ENCODE results near the gene RTN4RL2. TPM values are rescaled to one million over a fixed set of nuclear protein-coding genes. Genes with fewer than 3 reads are reported as not detected.

Gene RTN4RL2
- total and polyA plus RNA-seq, 4 experiments from 2014 or later: 0.17 to 0.40 TPM; not detected in 2

DNA sequence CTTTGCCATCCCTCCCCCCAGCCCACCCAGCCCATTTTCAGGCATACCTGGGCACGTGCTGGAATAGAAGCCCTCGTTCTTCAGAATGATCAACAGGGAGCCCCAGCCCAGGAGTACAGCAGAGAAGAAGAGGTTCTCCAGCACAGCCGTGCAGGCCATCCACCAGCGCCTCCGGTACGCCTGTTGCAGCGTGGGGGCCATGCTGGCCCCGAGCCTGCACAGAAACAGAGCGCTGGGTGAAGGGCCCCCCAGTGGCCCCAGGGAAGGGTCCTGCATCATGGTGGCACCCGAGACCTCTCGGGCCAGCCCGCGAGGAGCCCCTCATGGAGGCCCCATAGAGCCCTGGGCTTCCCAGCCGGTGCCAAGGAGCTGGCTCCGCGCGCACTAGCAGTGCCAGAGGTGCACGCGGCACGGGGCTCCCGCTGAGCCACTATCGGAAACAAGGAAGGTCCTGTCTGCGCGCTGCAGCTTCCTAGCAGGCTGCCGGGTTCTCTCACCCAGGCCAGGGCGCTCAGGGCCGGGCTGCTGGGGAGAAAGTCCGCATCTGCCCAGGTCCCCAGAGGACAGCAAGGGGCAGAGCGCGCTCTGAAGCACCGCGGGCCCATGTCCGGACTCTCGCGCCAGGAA, 53.7 kb downstream of the RTN4RL2 start:
- Histone ChIP-seq H3K27me3 (ENCODE audit: insufficient read depth, low read length) (no peaks in the 10 kb centered on the region), H3K4me1 (ENCODE audit: insufficient read depth, low read length) (peaks cover 22% of the 10 kb centered on the region), H3K27ac (ENCODE audit: low read depth, low read length) (peak overlapping the region; percentile 43), H3K4me3 (ENCODE audit: low read length in 2 of 2) (peak overlapping the region; percentile 69 to 84), H3K9me3 (ENCODE audit: control insufficient read depth in 1 of 2, low read length in 2 of 2) (no peaks in the 10 kb centered on the region), H3K36me3 (ENCODE audit: insufficient read depth, low read length) (no peaks in the 10 kb centered on the region)
- Mint-ChIP-seq H3K27me3 (no peaks in the 10 kb centered on the region), H3K36me3 (peaks cover 0 to 8% of the 10 kb centered on the region in 2 donors), H3K4me3 (peak overlapping the region; percentile 97 to 99 (median 98)), H3K27ac (peak overlapping the region; percentile 52 to 95 (median 78)), H3K9me3 (no peaks in the 10 kb centered on the region), H3K4me1 (peaks cover 18 to 37% (median 27%) of the 10 kb centered on the region in 4 donors)
- intact Hi-C loops (cut with micrococcal nuclease): loop anchor here (1.0 kb wide), 1 partner anchor 13 kb away; no protein-coding TSS in a partner anchor
- DNase-seq: peak in 3 of 5 donors; percentile 22 to 26 (median 24)
- CTCF ChIA-PET (ENCODE audit: partially characterized antibody): interaction anchor here (1.1 to 25.5 kb wide), 8 partner anchors 9 to 228 kb away, joined by 4 to 848 read pairs (median 4); partner anchors contain the start of gene SELENOH
- POLR2A ChIA-PET (ENCODE audit: partially characterized antibody): interaction anchor here (0.9 to 3.7 kb wide), 9 partner anchors 12 to 228 kb away, joined by 3 to 23 read pairs (median 7); partner anchors contain the start of genes SELENOH, SSRP1, TIMM10 and TNKS1BP1

- peak overlapping the region; percentile 43 for H3K27ac ChIP-seq (ENCODE audit: low read depth, low read length)
- Mint-ChIP-seq H3K4me3 (peak overlapping the region; percentile 97 to 99 (median 98)), H3K36me3 (peaks cover 0 to 8% of the 10 kb centered on the region in 2 donors), H3K27me3 (no peaks in the 10 kb centered on the region), H3K9me3 (no peaks in the 10 kb centered on the region), H3K4me1 (peaks cover 18 to 33% (median 26%) of the 10 kb centered on the region in 4 donors), H3K27ac (peak overlapping the region; percentile 51 to 95 (median 89))
- H3K4me3 ChIP-seq (ENCODE audit: low read length in 2 of 2): peak overlapping the region; percentile 69 to 84
- peaks cover 22% of the 10 kb centered on the region for H3K4me1 ChIP-seq (ENCODE audit: insufficient read depth, low read length)
- DNase-seq: peak in 4 of 5 donors; percentile 35 to 55 (median 40)
- no peaks in the 10 kb centered on the region for H3K27me3 ChIP-seq (ENCODE audit: insufficient read depth, low read length)
- H3K36me3 ChIP-seq (ENCODE audit: insufficient read depth, low read length): no peaks in the 10 kb centered on the region
- H3K9me3 ChIP-seq (ENCODE audit: control insufficient read depth in 1 of 2, low read length in 2 of 2): no peaks in the 10 kb centered on the region
- ChIA-PET POLR2A (ENCODE audit: partially characterized antibody) (interaction anchor here (0.9 to 3.7 kb wide), 11 partner anchors 10 to 227 kb away, joined by 3 to 23 read pairs (median 6); partner anchors contain the start of genes SELENOH, SSRP1, TIMM10 and TNKS1BP1), CTCF (ENCODE audit: partially characterized antibody) (interaction anchor here (1.1 to 25.5 kb wide), 8 partner anchors 9 to 130 kb away, joined by 4 to 848 read pairs (median 4); no protein-coding TSS in a partner anchor)
- intact Hi-C loops (cut with micrococcal nuclease): loop anchor here (1.0 kb wide), 1 partner anchor 13 kb away; no protein-coding TSS in a partner anchor
Measured at GRCh38 chr11:57514538-57515331, 54.4 kb downstream of the RTN4RL2 start.

GRCh38 chr11:57515332-57516060, 55.2 kb downstream of the RTN4RL2 start, which contains the start of gene SLC43A1:
Gene SLC43A1, minus strand, starts transcription at chr11:57515702. Its CDS starts 1,591 bp downstream, at chr11:57514111.
- Mint-ChIP-seq H3K27ac (peak within 1 kb of the TSS; percentile 78 to 95 (median 89)), H3K36me3 (peaks cover 0 to 8% of the 10 kb centered on the region in 2 donors), H3K9me3 (no peaks in the 10 kb centered on the region), H3K27me3 (no peaks in the 10 kb centered on the region), H3K4me3 (peak within 1 kb of the TSS; percentile 97 to 99 (median 98)), H3K4me1 (peaks cover 17 to 32% (median 26%) of the 10 kb centered on the region in 4 donors)
- Histone ChIP-seq H3K27me3 (ENCODE audit: insufficient read depth, low read length) (no peaks in the 10 kb centered on the region), H3K9me3 (ENCODE audit: control insufficient read depth in 1 of 2, low read length in 2 of 2) (no peaks in the 10 kb centered on the region), H3K27ac (ENCODE audit: low read depth, low read length) (peak within 1 kb of the TSS; percentile 43), H3K4me1 (ENCODE audit: insufficient read depth, low read length) (peaks cover 22% of the 10 kb centered on the region), H3K36me3 (ENCODE audit: insufficient read depth, low read length) (no peaks in the 10 kb centered on the region), H3K4me3 (ENCODE audit: low read length in 2 of 2) (peak within 1 kb of the TSS; percentile 69 to 84)
- POLR2A ChIA-PET (ENCODE audit: partially characterized antibody): interaction anchor here (0.9 to 3.7 kb wide), 11 partner anchors 9 to 226 kb away, joined by 3 to 23 read pairs (median 6); partner anchors contain the start of genes SELENOH, SSRP1, TIMM10 and TNKS1BP1
- DNase-seq: peak in 2 of 5 donors; percentile 10 to 13
- intact Hi-C loops (cut with micrococcal nuclease): no loop called here
- CTCF ChIA-PET (ENCODE audit: partially characterized antibody): interaction anchor here (1.1 to 25.5 kb wide), 8 partner anchors 10 to 129 kb away, joined by 4 to 848 read pairs (median 4); no protein-coding TSS in a partner anchor

- H3K27me3 Mint-ChIP-seq: no peaks in the 10 kb centered on the region
- ChIA-PET CTCF (ENCODE audit: partially characterized antibody) (interaction anchor here (1.5 to 25.5 kb wide), 6 partner anchors 11 to 170 kb away, joined by 4 to 848 read pairs (median 27); no protein-coding TSS in a partner anchor), POLR2A (ENCODE audit: partially characterized antibody) (interaction anchor here (1.3 to 3.7 kb wide), 6 partner anchors 11 to 226 kb away, joined by 6 to 23 read pairs (median 10); partner anchors contain the start of genes SELENOH, TIMM10 and UBE2L6)
- intact Hi-C loops (cut with micrococcal nuclease): no loop called here
- no peaks in the 10 kb centered on the region for H3K27me3 ChIP-seq (ENCODE audit: insufficient read depth, low read length)
- peak overlapping the region; percentile 54 to 84 for H3K4me3 ChIP-seq (ENCODE audit: low read length in 2 of 2)
- H3K9me3 ChIP-seq (ENCODE audit: control insufficient read depth in 1 of 2, low read length in 2 of 2): no peaks in the 10 kb centered on the region
- no peaks in the 10 kb centered on the region for H3K36me3 ChIP-seq (ENCODE audit: insufficient read depth, low read length)
- peaks cover 22% of the 10 kb centered on the region for H3K4me1 ChIP-seq (ENCODE audit: insufficient read depth, low read length)
- peak overlapping the region; percentile 43 for H3K27ac ChIP-seq (ENCODE audit: low read depth, low read length)
- H3K9me3 Mint-ChIP-seq: no peaks in the 10 kb centered on the region
- H3K4me1 Mint-ChIP-seq: peaks cover 17 to 32% (median 26%) of the 10 kb centered on the region in 4 donors
- H3K36me3 Mint-ChIP-seq: peaks cover 0 to 8% of the 10 kb centered on the region in 2 donors
- peak overlapping the region; percentile 90 to 99 (median 96) for H3K4me3 Mint-ChIP-seq
- H3K27ac Mint-ChIP-seq: peak overlapping the region in 6 of 7 donors; percentile 64 to 91 (median 86)
- no peak for DNase-seq
Measured at GRCh38 chr11:57516061-57516443, 55.7 kb downstream of the RTN4RL2 start.

DNA sequence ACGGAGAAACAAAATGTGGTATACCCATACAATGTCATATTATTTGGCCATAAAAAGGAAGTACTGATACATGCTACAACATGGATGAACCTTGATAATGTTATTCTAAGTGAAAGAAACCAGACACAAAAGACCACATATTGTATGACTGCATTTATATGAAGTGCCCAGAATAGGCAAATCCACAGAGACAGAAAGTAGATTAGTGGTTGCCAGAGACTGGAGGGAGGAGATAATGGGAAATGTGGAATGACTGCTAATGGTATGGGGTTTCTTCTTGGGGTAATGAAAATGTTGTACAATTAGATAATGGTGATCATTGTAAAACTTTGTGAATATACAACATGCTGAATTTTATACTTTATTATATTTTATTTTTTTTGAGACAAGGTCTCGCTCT, 60.8 kb downstream of the RTN4RL2 start:
- H3K27me3 Mint-ChIP-seq: no peaks in the 10 kb centered on the region
- Histone ChIP-seq H3K4me1 (ENCODE audit: insufficient read depth, low read length) (peaks cover 2% of the 10 kb centered on the region), H3K36me3 (ENCODE audit: insufficient read depth, low read length) (no peaks in the 10 kb centered on the region), H3K27ac (ENCODE audit: low read depth, low read length) (no peak overlapping the region), H3K9me3 (ENCODE audit: control insufficient read depth in 1 of 2, low read length in 2 of 2) (no peaks in the 10 kb centered on the region), H3K4me3 (ENCODE audit: low read length in 2 of 2) (no peak overlapping the region), H3K27me3 (ENCODE audit: insufficient read depth, low read length) (no peaks in the 10 kb centered on the region)
- H3K4me1 Mint-ChIP-seq: peaks cover 2% of the 10 kb centered on the region in 4 donors
- intact Hi-C loops (cut with micrococcal nuclease): no loop called here
- CTCF ChIA-PET (ENCODE audit: partially characterized antibody): interaction anchor here (1.3 to 25.5 kb wide), 2 partner anchors 32 to 62 kb away, joined by 3 to 848 read pairs; no protein-coding TSS in a partner anchor
- DNase-seq: no peak
- no peak overlapping the region for H3K27ac Mint-ChIP-seq
- peaks cover 0 to 2% (median 0%) of the 10 kb centered on the region in 8 donors for H3K9me3 Mint-ChIP-seq
- POLR2A ChIA-PET (ENCODE audit: partially characterized antibody): no interaction called here
- H3K36me3 Mint-ChIP-seq: no peaks in the 10 kb centered on the region
- H3K4me3 Mint-ChIP-seq: no peak overlapping the region

DNA sequence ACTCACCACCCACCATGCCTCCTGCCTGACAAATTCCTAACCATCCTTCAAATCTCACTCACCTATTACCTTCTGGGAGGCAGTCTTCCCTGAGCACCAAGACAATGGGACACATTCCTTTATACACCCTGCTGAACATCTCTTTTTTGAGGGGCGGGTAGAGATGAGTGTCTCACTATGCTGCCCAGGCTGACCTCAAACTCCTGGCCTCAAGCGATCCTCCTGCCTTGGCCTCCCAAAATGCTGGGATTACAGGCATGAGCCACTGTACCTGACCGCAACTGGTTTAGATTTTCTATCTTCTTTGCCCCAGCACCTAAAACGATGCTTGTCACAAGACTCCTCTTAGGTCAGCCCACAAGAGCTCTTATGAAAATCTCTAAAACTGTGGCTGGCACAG, 63.1 kb downstream of the RTN4RL2 start:
- Histone ChIP-seq H3K27ac (ENCODE audit: low read depth, low read length) (no peak overlapping the region), H3K4me1 (ENCODE audit: insufficient read depth, low read length) (peaks cover 7% of the 10 kb centered on the region), H3K36me3 (ENCODE audit: insufficient read depth, low read length) (peaks cover under 1% of the 10 kb centered on the region), H3K27me3 (ENCODE audit: insufficient read depth, low read length) (no peaks in the 10 kb centered on the region), H3K4me3 (ENCODE audit: low read length in 2 of 2) (no peak overlapping the region), H3K9me3 (ENCODE audit: control insufficient read depth in 1 of 2, low read length in 2 of 2) (no peaks in the 10 kb centered on the region)
- intact Hi-C loops (cut with micrococcal nuclease): no loop called here
- H3K36me3 Mint-ChIP-seq: peaks cover 0 to 4% of the 10 kb centered on the region in 2 donors
- H3K4me3 Mint-ChIP-seq: no peak overlapping the region
- ChIA-PET CTCF (ENCODE audit: partially characterized antibody) (interaction anchor here (0.7 to 25.5 kb wide), 3 partner anchors 34 to 278 kb away, joined by 3 to 848 read pairs (median 187); partner anchors contain the start of gene RTN4RL2), POLR2A (ENCODE audit: partially characterized antibody) (no interaction called here)
- peak overlapping the region in 1 of 7 donors; percentile 65 for H3K27ac Mint-ChIP-seq
- H3K9me3 Mint-ChIP-seq: peaks cover 0 to 2% (median 0%) of the 10 kb centered on the region in 8 donors
- H3K27me3 Mint-ChIP-seq: no peaks in the 10 kb centered on the region
- peaks cover 3 to 8% (median 4%) of the 10 kb centered on the region in 4 donors for H3K4me1 Mint-ChIP-seq
- DNase-seq: no peak
